HG03439 (cell line): ENCODE measurements around the gene TANC1.
"Not testable (repeated sequence)": the region's sequence is repeated elsewhere in the genome, so short reads cannot be mapped to it uniquely, and the experiment has no call there.

Experiments
- ATAC-seq: cut with Tn5 transposase; IDR thresholded peaks from one replicate; pipeline ENCODE4 v1.9.1; 2021; ENCODE audit warnings: mild to moderate bottlenecking, moderate library complexity; ENCODE audit not compliant: unreplicated experiment

The TANC1 gene

DNA sequence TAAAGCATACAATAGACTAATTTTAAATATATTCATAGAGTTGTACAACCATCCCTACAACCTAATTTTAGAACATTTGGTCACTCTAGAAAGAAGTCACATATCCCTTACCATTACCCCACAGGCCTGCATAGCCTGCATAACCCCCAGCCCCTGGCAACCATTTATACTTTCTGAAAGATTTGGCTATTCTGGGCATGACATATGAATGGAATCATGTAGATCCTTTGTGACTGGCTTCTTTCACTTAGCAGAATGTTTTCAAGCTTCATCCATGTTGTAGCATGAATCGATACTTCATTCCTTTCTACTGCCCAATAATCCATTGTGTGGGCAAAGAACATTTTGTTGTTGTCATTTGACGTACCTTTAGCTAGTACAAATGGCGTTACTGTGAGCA is 166.5 kb downstream of the TANC1 start:
- no peak for ATAC-seq

DNA sequence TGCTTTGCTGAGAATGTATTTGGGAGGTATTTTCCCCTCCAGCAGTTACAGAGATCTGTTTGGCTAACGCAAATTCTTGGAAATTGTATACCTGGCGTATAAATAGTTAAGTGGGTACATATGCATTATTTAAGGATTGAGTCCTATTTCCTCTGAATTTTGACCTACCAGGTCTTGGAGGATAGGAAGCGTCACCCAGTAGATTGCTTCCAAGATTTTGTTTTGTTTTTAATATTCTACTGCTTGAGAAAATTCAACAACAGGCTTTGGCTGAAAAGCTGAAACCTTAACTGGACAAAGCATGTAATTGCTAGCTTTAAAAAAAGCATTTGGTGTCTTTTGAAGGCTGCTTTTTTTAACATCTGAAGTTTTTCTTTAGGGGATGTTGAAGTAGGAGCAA is 168.0 kb downstream of the TANC1 start:
- no peak for ATAC-seq

DNA sequence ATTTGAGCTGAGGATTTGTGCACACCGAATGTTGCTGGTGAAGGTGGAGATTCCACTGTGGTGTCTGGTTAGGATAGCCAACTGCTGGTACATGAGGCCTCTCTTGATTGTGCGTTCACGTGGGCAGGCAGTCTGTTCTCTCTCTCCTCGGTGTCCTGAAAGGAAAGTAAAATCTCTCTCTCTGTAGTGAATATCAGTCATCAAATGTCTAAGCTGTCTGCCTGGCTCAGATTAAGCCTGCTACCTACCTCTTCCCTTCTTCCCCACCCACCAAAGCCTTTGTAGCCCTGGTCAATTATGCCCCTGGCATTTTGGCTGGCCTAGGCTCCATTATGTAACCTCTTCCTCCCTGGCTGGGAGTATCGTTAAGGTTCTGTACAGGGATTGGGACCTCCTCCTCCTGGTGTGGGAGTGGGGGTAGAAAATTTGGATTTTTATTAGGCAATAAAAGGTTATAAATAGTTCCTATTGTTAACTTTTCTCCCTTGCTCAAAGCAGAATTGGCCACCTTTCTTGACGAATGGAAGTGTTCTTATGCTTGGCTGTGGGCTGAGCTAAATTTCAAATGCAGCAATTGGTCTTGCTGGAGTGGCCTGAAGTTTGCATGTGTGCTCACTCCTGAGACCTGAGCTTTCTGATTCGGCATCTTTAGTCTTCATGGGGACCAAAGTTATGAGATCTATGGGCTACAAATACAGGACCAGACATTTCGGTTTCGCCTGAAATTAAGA is 169.2 kb downstream of the TANC1 start:
- no peak for ATAC-seq

DNA sequence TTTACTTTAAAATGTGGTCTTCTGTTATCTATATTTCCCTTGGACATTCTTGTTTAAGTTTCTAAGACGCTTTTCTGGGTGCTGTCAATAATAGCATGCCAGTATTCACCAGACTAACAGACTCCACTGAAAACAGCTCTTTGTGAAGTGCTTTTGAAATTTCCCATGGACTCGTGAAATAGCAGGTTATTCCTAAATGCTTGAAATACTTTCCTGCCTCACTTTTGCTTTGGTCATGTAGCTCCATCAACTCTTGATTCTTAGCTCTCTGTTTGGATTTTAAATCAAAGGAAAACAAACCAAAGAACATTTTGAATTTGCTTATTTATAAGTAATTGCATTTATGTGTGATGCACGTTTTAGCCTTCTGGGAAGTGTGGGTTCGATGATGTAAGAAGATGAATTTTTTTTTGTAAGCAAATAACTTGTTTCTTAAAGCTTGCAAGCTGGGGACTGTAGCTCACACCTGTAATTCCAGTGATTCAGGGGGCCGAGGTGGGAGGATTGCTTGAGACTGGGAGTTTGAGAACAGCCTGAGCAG is 170.3 kb downstream of the TANC1 start:
- ATAC-seq: no peak

DNA sequence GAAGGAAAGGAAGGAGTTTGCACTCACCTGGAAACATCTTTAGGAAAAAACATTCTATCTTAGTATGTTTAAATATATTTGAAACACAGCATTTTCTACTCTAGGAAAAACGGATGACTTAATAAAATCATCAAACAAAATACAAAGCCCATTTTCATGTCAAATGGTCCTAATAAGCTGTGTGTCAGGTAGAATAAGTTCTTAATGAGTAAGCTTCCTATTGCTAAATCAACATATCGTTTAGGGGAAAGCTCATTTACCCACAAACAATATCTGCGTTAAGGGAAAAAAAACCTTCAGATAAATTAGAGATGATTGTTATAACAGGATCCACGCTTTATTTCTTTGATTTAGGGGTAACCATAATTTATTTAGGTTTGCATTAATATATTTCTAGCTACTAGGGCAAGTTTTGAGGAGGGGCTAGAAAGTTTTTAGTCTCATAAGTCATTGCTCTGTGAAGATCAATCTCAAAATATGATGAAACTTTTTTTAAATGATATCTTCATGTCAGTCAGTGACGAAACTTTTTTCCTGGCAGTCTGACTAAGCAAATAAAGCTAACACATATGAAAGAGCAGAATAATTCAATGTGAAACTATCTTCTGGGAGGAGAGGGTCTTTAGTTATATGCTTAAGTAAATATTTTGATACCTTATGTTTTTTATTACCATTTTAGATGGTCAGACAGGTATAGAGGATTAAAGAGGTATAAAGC is 170.9 kb downstream of the TANC1 start:
- ATAC-seq: no peak

DNA sequence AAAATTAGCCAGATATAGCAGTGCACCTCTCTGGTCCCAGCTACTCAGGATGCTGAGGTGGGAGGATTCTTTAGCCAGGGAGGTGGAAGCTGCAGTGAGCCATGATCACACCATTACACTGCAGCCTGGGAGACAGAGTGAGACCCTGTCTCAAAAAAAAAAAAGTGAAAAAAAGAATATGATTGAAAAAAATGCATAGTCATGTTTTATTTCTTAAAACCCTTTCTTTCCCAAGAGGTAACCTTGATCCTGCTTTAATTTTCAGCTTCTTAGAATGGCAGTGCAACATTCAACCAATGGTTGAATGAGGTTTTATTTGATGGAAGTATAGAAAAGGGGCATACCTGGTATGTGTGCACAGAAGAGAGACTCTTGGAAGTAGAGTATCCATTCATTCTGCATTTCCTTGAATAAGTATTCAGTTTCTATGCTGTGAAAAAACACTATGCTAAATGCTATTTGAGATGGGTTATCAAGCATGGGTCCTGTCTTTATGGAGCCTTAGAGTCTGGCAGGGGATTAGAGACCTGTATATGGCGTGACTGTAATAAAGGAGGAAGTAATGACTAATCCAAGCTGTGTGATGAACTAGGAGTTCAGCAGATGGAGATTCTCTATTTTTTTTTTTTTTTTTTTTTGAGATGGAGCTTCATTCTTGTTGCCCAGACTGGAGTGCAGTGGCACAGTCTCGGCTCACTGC is 171.8 kb downstream of the TANC1 start:
- ATAC-seq: no peak

DNA sequence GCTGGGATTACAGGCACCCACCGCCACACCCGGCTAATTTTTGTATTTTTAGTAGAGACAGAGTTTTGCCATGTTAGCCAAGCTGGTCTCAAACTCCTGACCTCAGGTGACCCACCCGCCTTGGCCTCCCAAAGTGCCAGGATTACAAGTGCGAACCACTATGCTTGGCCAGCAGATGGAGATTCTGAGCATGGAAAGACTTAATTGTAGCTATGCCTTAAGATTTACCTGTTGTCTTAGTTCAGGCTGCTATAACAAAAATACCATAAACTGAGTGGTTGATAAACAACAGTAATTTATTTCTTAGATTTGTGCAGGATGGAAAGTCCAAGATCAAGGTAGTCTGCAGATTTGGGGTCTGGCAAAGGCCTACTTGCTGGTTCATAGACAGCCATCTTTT is 172.4 kb downstream of the TANC1 start:
- ATAC-seq: not testable (repeated sequence)

DNA sequence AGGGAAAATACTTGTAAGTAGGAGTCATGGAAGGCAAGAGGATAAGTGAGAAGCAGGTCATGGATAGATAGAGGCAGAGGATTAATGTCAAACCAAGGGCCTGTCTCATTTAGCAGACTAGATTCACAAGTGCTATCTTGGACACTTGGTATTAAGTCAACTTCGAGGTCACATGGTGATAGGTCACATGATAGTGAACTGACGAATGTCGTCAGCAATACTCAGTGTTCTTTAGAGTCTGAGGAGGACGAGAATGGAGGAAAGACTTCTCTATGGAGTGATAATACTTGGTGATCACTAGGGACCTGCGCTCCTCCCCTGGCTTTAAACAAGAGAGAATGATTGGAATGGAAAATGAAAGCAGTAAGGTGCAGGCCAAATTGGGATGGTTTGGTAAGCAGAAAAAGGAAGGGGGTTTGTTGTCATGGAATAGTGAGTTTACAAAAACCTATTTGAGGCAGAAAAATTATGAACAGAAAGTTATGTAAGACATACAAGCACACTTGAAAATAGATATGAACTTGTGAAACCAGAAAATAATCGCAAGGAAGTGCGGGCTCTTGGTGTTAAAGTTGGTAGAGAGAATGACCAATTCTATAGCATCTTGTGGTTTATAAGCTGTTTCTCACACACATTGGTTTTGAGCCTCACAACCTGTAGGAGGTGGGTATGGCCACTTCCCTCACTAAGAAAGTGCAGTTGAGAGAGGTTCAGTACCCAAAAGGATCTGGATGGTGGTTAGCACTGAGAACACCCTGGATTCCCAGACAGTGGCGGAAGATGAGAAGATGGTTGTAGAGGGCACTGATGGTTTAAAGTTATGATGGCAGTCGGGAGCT is 176.6 kb downstream of the TANC1 start:
- no peak for ATAC-seq

DNA sequence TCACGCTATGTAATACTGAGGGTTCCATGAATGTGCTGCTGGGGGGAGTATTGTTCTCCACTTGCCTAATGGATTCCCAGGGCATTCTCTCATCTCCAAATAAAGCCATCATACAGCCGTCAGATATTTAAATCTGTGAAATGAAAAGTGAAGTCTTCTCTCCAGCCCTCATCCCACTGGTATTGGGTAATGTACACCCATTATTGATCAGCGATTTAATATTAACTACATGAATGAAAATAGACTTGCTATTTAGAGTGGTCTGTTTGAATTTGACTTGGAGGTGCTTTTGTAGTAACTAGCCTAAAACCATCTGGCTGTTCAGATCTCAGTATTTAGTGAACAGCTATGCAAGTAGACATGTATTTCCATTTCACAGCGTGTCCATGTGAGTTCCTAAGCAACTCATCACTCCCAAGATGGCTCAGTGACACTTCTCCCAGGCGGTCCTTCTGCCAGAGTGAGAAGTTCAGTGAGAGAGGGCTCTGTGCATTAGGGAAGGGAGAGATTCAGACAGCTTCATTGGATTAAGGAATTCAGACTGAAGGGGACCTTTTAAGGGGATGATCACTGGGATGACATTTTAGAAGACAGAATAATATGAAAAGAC is 177.4 kb downstream of the TANC1 start:
- ATAC-seq: no peak

DNA sequence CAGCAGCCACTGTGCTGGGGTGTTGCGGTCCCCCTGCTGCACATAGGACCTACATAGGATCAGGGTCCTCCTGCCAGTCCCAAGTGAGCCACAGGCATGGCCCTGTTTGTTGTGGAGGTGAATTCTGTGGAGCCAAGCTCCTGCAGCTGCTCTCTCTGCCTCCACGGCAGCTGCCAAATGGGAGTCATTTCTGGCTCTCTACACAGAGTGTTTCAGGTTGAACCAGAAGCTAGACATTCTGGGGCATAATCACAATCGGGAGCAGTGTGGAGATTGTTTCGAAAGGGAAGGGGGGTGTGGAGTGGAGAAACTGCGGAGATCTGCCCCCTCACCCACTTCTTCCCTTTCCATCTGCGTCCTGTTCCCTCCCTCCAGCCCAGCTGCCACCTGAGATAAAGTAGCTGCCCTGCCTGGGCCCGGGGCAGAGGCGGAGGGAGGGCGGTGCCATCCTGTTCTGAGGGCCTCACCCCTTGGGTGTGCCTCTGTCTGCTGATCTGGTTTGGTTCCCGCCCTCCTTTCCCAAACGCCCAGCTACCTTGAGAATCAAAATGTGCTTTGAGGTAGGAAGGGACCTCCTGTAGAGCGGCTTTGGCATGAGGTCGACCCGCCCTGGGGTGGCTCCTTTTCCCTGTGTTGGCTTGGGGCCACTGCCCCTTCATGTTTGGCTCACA is 178.7 kb downstream of the TANC1 start:
- no peak for ATAC-seq

DNA sequence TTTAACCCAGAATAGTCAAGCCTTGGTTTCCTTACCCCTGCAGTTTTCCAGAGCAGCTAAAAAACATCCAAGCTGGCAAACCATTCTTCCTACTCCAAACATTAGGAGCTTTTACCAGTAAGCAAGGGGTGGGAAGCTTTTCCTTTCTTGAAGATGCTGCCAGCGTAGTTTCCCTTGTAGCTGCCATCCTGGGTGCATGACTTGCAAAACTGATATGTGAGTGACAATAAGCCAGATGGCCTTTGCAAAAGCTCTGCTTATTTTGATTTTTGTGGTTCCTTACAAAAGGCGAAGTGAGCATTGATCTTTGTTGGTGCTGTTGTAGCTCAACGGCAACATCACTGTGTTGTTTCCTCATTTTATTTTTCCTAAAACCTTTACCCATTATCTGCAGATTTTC is 179.2 kb downstream of the TANC1 start:
- no peak for ATAC-seq

DNA sequence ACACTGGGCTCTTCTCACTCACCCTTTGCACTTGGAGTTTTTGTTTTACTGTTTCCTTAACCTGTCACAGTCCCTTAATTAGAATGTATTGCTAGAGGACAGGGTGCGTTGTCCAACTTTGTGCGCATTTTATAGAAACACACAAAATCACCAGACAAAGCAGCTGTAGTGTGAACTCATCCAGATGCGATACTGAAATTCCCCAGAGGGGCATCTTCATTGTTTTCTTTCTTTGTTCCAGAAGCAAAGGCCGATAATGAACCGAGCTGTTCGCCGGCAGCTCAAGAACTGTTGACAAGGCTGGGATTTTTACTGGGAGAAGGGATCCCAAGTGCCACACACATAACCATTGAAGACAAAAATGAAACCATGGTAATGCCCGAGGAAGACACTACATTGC is 180.5 kb downstream of the TANC1 start:
- no peak for ATAC-seq

DNA sequence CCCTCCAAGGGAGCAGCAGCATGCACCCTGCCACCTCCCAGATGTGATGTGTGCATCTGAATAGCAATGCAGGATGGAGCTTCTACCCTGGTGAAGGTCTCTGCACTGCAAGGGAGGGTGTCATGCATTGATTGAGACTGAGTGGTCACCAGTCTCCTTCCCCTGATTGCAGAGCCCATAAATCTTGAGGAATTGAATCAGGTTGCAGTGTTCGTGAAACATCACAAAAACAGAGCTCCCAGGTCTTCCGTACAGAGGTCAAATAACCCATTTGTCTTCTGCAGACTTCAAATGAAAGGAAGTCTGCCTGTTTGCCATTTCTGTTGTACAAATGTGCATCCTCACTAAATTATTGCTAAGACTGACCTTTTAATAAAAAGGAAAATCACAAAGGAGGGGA is 181.3 kb downstream of the TANC1 start:
- no peak for ATAC-seq

DNA sequence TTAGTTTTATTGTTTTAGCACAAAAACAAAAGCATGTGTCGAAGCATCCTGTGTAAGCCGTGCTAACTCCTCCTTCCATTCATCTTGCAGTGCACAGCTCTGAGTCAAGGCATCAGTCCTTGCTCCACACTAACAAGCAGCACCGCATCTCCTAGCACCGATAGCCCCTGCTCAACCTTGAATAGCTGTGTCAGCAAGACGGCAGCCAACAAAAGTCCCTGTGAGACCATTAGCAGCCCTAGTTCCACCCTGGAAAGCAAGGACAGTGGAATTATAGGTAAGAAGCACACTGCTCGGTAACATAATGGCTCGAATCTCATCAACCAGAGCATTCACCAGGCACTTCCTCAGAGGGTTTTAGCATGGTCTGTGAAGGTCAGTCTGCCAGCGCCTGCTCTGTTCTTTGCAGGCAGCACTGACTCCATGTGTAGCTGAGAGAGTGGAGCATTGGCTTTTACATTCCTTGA is 181.9 kb downstream of the TANC1 start:
- ATAC-seq: no peak

DNA sequence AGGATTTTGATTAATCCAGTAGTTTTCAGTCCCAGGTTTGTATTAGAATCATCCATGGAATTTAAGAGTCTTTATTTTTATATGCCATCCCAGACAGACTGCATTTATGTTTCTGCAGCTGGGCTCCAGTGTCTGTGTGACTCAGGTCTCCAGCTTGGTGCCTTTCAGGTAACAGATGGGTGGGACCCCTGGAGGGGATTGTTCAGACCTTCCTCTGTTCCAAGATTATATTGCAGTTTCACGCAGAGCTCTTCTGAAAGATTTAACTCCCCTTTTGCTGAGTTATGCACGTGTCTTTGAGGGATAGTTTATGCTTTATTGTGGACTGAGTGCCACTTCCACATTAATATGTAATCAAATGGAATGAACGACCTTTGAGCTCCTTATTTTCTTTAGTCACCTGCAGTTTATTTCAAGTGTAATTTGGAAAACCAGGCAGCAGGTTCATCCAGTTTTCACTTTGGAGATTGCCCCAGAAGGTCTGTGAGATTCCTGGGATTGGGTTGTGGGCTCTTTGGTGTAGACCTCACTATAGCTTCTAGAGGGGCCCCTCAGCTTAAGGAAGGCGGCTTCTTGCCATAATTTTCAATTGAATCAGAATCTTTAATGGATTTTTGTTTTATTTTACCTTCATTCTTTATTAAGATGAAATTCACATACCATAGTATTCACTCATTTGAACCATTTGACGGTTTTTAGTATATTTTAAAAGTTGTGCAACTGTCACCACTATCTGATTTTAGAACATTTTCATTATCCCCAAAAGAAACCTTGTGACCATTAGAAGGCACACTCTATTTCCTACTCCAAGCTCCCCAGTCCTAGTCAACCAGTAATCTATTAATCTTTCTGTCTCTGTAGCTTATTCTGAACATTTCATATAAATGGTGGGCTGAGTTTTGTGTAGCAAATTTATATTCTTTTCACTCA is 183.0 kb downstream of the TANC1 start:
- no peak for ATAC-seq

DNA sequence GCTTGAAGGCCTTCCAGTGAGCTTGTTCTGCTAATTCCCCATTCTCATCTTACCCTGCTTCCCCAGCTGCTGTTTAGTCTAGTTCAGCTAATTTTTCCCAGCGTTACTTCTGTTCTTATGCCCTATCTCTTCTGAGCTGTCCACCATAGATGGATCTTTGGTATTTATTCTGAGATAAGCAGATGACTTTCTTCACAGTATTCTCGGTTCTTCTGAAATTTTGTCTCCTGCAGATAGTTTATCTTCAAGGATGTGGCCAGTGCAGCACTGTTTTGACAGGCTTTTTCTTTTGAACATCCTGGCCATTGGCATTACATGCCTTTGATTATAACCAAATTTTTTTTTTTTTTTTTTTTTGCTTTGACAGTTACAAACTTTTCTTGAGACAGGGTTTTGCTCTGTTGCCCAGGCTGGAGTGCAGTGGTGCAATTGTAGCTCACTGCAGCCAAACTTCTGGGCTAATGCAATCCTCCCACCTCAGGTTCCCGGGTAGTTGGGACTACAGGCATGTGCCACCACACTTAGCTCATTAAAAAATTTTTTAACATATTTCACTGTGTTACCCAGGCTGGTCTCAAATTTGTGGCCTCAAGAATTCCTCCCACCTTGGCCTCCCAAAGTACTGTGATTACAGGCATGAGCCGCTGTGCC is 183.8 kb downstream of the TANC1 start:
- no peak for ATAC-seq

DNA sequence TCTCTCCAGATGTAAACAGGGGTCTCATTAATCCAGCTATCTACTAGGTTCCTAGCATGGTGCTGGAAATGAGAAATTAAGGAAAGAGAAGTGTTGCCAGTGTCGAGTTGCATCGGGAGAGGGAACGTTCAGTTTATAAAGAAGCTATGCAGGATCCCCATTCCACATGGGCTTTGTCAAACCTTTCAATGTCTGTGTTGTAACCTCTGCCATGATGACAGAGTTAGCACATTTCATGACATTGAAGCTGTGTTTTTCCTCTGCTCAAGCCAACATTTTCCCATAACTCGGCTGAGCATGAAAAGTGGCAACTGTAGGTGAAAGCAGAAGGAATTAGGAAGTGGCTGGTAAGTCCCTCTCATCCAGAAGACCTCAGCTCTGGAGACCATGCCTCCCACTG is 184.6 kb downstream of the TANC1 start:
- no peak for ATAC-seq

DNA sequence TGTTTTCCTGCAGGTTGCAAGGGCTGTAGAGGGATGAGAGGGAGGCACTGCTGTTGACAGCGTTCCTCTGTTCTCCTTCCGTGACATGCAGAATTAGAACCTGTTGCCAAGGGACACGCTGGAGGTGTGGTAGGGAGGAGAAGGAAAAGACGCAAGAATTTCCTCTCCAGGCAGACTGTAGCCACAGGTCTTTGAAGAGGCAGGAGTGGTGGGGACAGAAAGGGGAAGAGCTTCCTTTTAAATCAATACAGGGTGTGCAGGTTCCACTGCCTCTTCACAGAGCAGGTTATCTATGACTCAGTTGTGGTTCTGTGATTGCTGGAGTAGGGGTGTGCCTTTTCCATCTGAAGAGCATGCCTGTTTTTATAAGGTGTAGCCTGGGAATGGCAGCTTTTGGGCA is 185.0 kb downstream of the TANC1 start:
- no peak for ATAC-seq
